ENCODE data around the gene PRSS27.

DNA sequence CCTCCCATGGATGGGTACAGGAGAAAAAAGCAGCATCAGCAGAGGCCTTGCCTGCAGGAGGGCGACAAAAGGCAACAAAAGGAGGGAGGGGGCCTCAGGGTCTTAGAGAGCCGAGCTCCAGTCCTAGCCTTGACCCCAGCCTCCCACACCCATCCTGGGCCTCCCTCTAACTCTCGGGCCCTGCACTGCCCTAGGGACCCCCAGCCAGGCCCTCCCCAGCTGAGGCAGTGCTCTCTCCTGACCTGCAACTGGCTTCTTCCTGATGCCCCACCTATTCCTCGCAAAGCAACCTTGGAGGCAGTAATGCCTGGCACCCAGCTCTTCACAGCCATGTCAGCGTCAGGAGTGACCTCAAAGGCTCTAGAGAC lies 17.2 kb upstream of the PRSS27 start:
- TF ChIP-seq EZH2 (IDR thresholded peaks at IDR 0.05; ENCODE audit: low read length) (no peak), CTCF (optimal IDR thresholded peaks at IDR 0.05 in 1 of 3, IDR thresholded peaks at IDR 0.05 in 1 of 3, conservative IDR thresholded peaks at IDR 0.05 in 1 of 3; ENCODE audit: extremely low read depth in 1 of 3, insufficient read depth in 2 of 3, low read length in 3 of 3) (no peak)
